Measurements from ENCODE around the gene SLC24A3. TPM values are rescaled to one million over a fixed set of nuclear protein-coding genes. Genes with fewer than 3 reads are reported as not detected.

SLC24A3 gene
- total RNA-seq, 1 experiment from 2014 or later, result not detected

GRCh38 chr20:19274412-19275015, 62.1 kb downstream of the SLC24A3 start:
- no TSS peak for BruUV-seq (replicated peaks)
- Histone ChIP-seq H3K79me2 (ENCODE audit: low read depth) (no peaks in the 10 kb centered on the region), H3K4me1 (replicated peaks; ENCODE audit: insufficient read depth) (no peaks in the 10 kb centered on the region), H3K4me3 (no peak overlapping the region), H3K4me2 (no peak overlapping the region), H4K20me1 (ENCODE audit: insufficient read depth) (no peaks in the 10 kb centered on the region), H3K9me2 (ENCODE audit: insufficient read depth) (no peaks in the 10 kb centered on the region), H3K27me3 (ENCODE audit: insufficient read depth, low read depth) (peaks cover 42% of the 10 kb centered on the region), H3F3A (ENCODE audit: insufficient read depth, low read depth) (no peaks in the 10 kb centered on the region), H2AFZ (no peak overlapping the region), H3K27ac (no peak overlapping the region), H3K9me3 (ENCODE audit: insufficient read depth, low read depth) (no peaks in the 10 kb centered on the region), H3K36me3 (ENCODE audit: low read depth) (no peaks in the 10 kb centered on the region)
- ChIA-PET CTCF (no interaction called here), POLR2A (ENCODE audit: unreplicated experiment) (no interaction called here)
- intact Hi-C loops (cut with micrococcal nuclease; ENCODE audit: unreplicated experiment), result no loop called here
- no peak for DNase-seq
- no peak for TF ChIP-seq EZH2 (IDR thresholded peaks at IDR 0.05; ENCODE audit: low read depth)
- TF ChIP-seq, protein P1, sequence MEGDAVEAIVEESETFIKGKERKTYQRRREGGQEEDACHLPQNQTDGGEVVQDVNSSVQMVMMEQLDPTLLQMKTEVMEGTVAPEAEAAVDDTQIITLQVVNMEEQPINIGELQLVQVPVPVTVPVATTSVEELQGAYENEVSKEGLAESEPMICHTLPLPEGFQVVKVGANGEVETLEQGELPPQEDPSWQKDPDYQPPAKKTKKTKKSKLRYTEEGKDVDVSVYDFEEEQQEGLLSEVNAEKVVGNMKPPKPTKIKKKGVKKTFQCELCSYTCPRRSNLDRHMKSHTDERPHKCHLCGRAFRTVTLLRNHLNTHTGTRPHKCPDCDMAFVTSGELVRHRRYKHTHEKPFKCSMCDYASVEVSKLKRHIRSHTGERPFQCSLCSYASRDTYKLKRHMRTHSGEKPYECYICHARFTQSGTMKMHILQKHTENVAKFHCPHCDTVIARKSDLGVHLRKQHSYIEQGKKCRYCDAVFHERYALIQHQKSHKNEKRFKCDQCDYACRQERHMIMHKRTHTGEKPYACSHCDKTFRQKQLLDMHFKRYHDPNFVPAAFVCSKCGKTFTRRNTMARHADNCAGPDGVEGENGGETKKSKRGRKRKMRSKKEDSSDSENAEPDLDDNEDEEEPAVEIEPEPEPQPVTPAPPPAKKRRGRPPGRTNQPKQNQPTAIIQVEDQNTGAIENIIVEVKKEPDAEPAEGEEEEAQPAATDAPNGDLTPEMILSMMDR (conservative IDR thresholded peaks at IDR 0.05), result no peak

DNA sequence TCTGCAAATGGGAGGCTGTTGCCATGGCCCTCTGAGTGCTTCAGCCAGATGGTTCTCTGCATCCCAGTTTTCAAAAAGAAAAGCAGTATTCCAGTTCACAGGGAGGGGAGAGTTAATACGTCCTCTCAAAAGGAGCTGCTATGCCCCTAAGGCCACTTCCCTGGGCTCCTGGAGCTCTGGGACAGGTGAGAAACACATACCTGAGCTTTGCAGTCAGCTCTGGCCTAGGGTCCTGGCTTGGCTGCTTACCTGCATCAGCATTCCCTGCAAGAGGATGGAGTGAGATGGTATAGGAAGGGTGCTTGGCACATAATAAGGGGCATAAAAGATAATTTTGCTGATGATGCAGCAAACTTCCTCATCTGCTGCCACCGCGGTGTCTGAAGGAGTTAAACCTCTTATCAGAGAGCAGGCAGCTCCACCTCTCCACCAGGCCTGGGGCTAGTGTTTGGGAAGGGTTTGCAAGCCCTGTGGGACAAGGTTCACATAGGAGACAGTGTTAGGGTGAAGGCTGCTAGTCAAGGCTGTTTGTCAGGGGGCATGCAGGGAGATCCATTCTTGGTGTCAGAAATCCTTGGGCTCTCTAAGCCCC, 62.7 kb downstream of the SLC24A3 start:
- Histone ChIP-seq H3F3A (ENCODE audit: insufficient read depth, low read depth) (no peaks in the 10 kb centered on the region), H3K36me3 (ENCODE audit: low read depth) (no peaks in the 10 kb centered on the region), H3K79me2 (ENCODE audit: low read depth) (no peaks in the 10 kb centered on the region), H4K20me1 (ENCODE audit: insufficient read depth) (no peaks in the 10 kb centered on the region), H3K9me3 (ENCODE audit: insufficient read depth, low read depth) (no peaks in the 10 kb centered on the region), H3K27me3 (ENCODE audit: insufficient read depth, low read depth) (peaks cover 39% of the 10 kb centered on the region), H3K4me2 (no peak overlapping the region), H3K4me1 (replicated peaks; ENCODE audit: insufficient read depth) (no peaks in the 10 kb centered on the region), H3K4me3 (no peak overlapping the region), H3K9me2 (ENCODE audit: insufficient read depth) (no peaks in the 10 kb centered on the region), H2AFZ (no peak overlapping the region), H3K27ac (no peak overlapping the region)
- intact Hi-C loops (cut with micrococcal nuclease; ENCODE audit: unreplicated experiment), result no loop called here
- BruUV-seq (replicated peaks), result no TSS peak
- CTCF ChIA-PET, result no interaction called here
- no peak for DNase-seq
- TF ChIP-seq, protein P1 (conservative IDR thresholded peaks at IDR 0.05), result no peak
- no peak for TF ChIP-seq EZH2 (IDR thresholded peaks at IDR 0.05; ENCODE audit: low read depth)
- POLR2A ChIA-PET (ENCODE audit: unreplicated experiment), result no interaction called here

DNA sequence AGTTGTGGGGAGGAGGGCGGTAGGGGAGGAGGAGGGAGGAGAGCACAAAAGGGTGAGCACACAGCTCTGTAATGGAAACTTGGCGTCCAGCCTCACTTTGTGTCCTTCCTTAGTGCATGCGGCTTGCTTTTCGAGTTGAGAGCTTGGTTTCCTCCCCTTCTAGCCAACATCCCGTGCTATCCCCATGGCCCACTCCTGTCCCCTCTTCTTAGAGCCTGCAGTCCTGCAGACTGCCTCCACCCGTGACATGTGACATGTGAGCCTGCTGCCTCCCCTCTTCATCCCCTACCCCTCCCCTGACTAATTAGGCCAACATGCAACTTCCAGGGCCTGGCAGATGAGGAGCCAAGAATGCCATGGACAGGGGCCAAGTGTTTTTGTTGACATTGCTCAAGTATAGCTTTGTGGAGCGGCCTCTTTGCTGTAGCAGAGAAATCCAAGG, 63.2 kb downstream of the SLC24A3 start:
- H3K9me3 ChIP-seq (ENCODE audit: insufficient read depth, low read depth), result no peaks in the 10 kb centered on the region
- no TSS peak for BruUV-seq (replicated peaks)
- intact Hi-C loops (cut with micrococcal nuclease; ENCODE audit: unreplicated experiment), result no loop called here
- H4K20me1 ChIP-seq (ENCODE audit: insufficient read depth), result no peaks in the 10 kb centered on the region
- H3K4me3 ChIP-seq, result no peak overlapping the region
- ChIA-PET POLR2A (ENCODE audit: unreplicated experiment) (no interaction called here), CTCF (no interaction called here)
- no peaks in the 10 kb centered on the region for H3K9me2 ChIP-seq (ENCODE audit: insufficient read depth)
- no peak overlapping the region for H2AFZ ChIP-seq
- TF ChIP-seq, protein P1 (conservative IDR thresholded peaks at IDR 0.05), result no peak
- no peak for TF ChIP-seq EZH2 (IDR thresholded peaks at IDR 0.05; ENCODE audit: low read depth)
- no peaks in the 10 kb centered on the region for H3K36me3 ChIP-seq (ENCODE audit: low read depth)
- no peaks in the 10 kb centered on the region for H3F3A ChIP-seq (ENCODE audit: insufficient read depth, low read depth)
- H3K27me3 ChIP-seq (ENCODE audit: insufficient read depth, low read depth), result peaks cover 41% of the 10 kb centered on the region
- peak in 1 of 2 experiments; percentile 44 for DNase-seq
- no peak overlapping the region for H3K27ac ChIP-seq
- H3K4me1 ChIP-seq (replicated peaks; ENCODE audit: insufficient read depth), result no peaks in the 10 kb centered on the region
- no peaks in the 10 kb centered on the region for H3K79me2 ChIP-seq (ENCODE audit: low read depth)
- no peak overlapping the region for H3K4me2 ChIP-seq

Data from PC-9 (cell line).